Lung (tissue), 12 donors: Measurements from ENCODE around the gene HMG20B. TPM values are rescaled to one million over a fixed set of nuclear protein-coding genes. Genes with fewer than 3 reads are reported as not detected.
A peak's percentile ranks its signal among the peaks of the same experiment; 100 is the strongest.

ENCODE experiments used
- ATAC-seq: fragments of 200-7000 bp; cut with Tn5 transposase; one replicate; pipeline ENCODE4 v1.9.1; 2020; ENCODE audit warnings: moderate number of reproducible peaks; ENCODE audit not compliant: insufficient read depth, low FRiP score
- DNase-seq, 3 donors: peaks; one replicate each; pipeline ENCODE4 v3.0.0-alpha.2; 2013 to 2017
- H3K27ac ChIP-seq, 2 donors: one replicate each; pipeline ENCODE4 v1.5.1; 2013; ENCODE audit warnings: mild to moderate bottlenecking in 2 of 2, moderate library complexity in 2 of 2, control low read depth in 1 of 2, inconsistent platforms in 1 of 2, low read depth in 1 of 2, low read length in 1 of 2
- H3K27me3 ChIP-seq, 3 donors: one replicate each; pipeline ENCODE4 v1.5.1; 2013; ENCODE audit warnings: low read length in 2 of 3; ENCODE audit not compliant: control insufficient read depth in 3 of 3, insufficient read depth in 3 of 3
- H3K36me3 ChIP-seq, 4 donors: one replicate each; pipeline ENCODE4 v1.5.1; 2013; ENCODE audit warnings: low read length in 4 of 4, mild to moderate bottlenecking in 1 of 4, moderate library complexity in 1 of 4; ENCODE audit not compliant: control insufficient read depth in 4 of 4, insufficient read depth in 4 of 4
- H3K4me1 ChIP-seq, 5 donors: one replicate each; pipeline ENCODE4 v1.5.1; 2013; ENCODE audit warnings: low read length in 5 of 5, mild to moderate bottlenecking in 2 of 5, moderate library complexity in 1 of 5; ENCODE audit not compliant: control insufficient read depth in 5 of 5, insufficient read depth in 5 of 5
- H3K4me3 ChIP-seq: one replicate; pipeline ENCODE4 v1.5.1; 2013; ENCODE audit warnings: mild to moderate bottlenecking, control low read depth, moderate library complexity
- H3K9ac ChIP-seq, 2 donors: one replicate each; pipeline ENCODE4 v1.5.1; 2013; ENCODE audit warnings: low read length in 2 of 2, control low read depth in 1 of 2; ENCODE audit not compliant: insufficient read depth in 1 of 2
- H3K9me3 ChIP-seq, 4 donors: one replicate each; pipeline ENCODE4 v1.5.1; 2013; ENCODE audit warnings: low read length in 3 of 4, mild to moderate bottlenecking in 1 of 4, moderate library complexity in 1 of 4; ENCODE audit not compliant: control insufficient read depth in 4 of 4, insufficient read depth in 3 of 4
- WGBS, 2 donors: extraction: QIAGEN DNeasy Blood & Tissue Kit; methylation state at CpG; one replicate each; pipeline ENCODE4 v1.1.7; 2013; 5-methylcytosine and 5-hydroxymethylcytosine counted together
- polyA plus RNA-seq, 2 donors: library from polyadenylated mRNA; stranded (reverse); fragments of 200-250 nt; gene quantifications; one replicate each; pipeline ENCODE4 v1.2.1, GENCODE V29; 2013
- total RNA-seq, 2 donors: library from RNA; depleted of rRNA in 1 of 2; stranded (reverse); fragments of >200 nt in 1 of 2; gene quantifications; one replicate each; pipeline ENCODE4 v1.2.1, GENCODE V29; 2014 to 2021
- TF ChIP-seq, protein P1 (sequence below): IDR thresholded peaks from 2 replicates; pipeline ENCODE4 v1.5.1; 2012; ENCODE audit warnings: mild to moderate bottlenecking; ENCODE audit errors: control extremely low read depth, extremely low read depth
- donor health status: control.
- donor health status: control.
- donor health status: Bipolar disorder and iron deficiency.
- donor health status: healthy.
- donor health status: DM: yes; HTN: yes; CAD: no.

The HMG20B gene
- total and polyA plus RNA-seq, 4 donors, result 51.1 to 93.4 (median 75.8) TPM

DNA sequence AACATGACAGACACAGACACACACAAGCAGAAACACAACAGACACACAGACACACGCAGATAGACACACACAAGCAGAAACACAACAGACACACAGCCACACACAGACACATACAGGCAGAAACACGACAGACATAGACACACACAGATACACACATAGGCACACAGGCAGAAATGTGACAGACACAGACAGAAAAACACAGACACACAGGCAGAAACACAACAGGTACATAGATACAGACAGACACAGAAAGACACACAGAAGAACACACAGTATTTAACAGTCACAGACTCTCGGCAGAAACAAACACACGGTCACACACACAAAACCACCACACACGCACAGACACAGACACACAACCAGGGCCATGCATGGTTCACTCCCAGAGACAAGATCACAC, 33.0 kb downstream of the HMG20B start:
- no peak for DNase-seq
- 44 to 48% methylated on average over 5 of the region's 5 CpGs for WGBS, 2 donors
- Histone ChIP-seq H3K4me3 (peak overlapping the region; percentile 23), H3K27me3 (peaks cover 0 to 15% (median 0%) of the 10 kb centered on the region in 3 donors), H3K9me3 (no peaks in the 10 kb centered on the region), H3K4me1 (peaks cover 0 to 40% (median 11%) of the 10 kb centered on the region in 5 donors), H3K27ac (no peak overlapping the region), H3K36me3 (peaks cover 0 to 5% (median 0%) of the 10 kb centered on the region in 4 donors), H3K9ac (peak overlapping the region in 1 of 2 donors; percentile 40)
- TF ChIP-seq, protein P1, sequence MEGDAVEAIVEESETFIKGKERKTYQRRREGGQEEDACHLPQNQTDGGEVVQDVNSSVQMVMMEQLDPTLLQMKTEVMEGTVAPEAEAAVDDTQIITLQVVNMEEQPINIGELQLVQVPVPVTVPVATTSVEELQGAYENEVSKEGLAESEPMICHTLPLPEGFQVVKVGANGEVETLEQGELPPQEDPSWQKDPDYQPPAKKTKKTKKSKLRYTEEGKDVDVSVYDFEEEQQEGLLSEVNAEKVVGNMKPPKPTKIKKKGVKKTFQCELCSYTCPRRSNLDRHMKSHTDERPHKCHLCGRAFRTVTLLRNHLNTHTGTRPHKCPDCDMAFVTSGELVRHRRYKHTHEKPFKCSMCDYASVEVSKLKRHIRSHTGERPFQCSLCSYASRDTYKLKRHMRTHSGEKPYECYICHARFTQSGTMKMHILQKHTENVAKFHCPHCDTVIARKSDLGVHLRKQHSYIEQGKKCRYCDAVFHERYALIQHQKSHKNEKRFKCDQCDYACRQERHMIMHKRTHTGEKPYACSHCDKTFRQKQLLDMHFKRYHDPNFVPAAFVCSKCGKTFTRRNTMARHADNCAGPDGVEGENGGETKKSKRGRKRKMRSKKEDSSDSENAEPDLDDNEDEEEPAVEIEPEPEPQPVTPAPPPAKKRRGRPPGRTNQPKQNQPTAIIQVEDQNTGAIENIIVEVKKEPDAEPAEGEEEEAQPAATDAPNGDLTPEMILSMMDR, result no peak
- no peak for ATAC-seq

DNA sequence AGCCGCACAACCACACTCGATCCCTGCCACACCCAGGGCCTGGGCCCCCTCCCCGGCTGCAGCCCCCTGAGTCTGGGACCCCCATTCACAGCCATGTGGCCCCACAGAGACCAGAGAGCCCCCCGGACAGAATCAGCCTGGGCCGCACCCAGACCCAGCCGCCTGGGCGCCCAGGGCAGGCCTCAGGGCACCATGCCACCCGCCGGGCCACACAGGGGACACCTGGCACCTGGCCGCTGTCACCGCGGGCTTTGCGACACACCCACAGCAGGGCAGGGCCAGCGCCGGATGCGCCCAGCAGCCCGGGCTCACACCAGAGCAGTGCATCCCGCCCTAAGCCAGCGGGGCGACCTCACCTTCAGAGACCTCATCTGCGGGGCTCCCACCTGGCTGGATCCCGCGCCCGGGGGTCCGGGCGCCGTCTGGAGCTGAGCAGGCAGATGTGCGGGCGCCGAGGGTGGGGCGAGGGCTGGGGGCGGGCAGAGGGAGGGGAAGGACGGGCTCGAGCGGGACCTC, 33.5 kb downstream of the HMG20B start:
- TF ChIP-seq, protein P1, result no peak
- Histone ChIP-seq H3K27ac (peak overlapping the region; percentile 81 to 84), H3K9me3 (no peaks in the 10 kb centered on the region), H3K4me1 (peaks cover 0 to 40% (median 11%) of the 10 kb centered on the region in 5 donors), H3K9ac (peak overlapping the region in 1 of 2 donors; percentile 40), H3K27me3 (peaks cover 0 to 15% (median 0%) of the 10 kb centered on the region in 3 donors), H3K36me3 (peaks cover 0 to 9% (median 2%) of the 10 kb centered on the region in 4 donors), H3K4me3 (peak overlapping the region; percentile 46)
- 5% methylated on average over 30 to 35 of the region's 35 CpGs for WGBS, 2 donors
- DNase-seq, result no peak
- no peak for ATAC-seq

DNA sequence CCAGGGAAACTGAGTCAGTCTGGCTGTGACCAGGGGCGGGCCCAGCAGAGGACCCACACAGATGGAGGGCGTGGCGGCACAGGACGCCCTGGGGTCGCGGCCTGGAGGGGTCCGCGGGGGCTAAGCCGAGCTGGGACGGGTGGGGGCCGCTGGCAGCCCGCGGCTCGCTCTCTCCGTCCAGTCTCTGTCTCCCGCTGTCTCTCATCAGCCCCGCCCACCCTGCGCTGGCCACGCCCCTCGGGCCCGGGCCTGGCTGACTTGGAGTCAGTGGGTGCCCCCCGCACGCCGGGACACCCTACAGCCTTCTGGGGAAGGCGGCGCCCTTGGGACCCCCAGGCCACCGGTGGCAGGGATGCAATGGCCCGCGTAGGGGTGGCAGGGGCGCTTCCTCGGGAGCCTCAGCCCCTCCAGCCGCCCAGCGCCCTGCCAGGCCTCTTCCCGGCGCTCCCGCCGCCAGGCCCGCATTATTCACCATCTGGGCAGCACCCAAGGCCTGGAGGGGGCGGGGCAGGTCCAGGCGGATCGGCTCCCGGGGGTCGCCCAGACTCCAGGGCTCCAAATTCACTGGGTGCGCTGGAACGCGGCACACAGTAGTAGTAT, 34.0 kb downstream of the HMG20B start, which contains the start of gene TBXA2R:
TBXA2R (minus strand) TSS at position 186 of the 600 bp plus-strand sequence. CDS start 6,241 bp downstream, outside the sequence.
- Histone ChIP-seq H3K36me3 (peaks cover under 1 to 14% (median 4%) of the 10 kb centered on the region in 4 donors), H3K4me3 (peak within 1 kb of the TSS; percentile 46), H3K27ac (peak within 1 kb of the TSS; percentile 81 to 84), H3K27me3 (peaks cover 0 to 15% (median 0%) of the 10 kb centered on the region in 3 donors), H3K9ac (peak within 1 kb of the TSS in 1 of 2 donors; percentile 40), H3K9me3 (peaks cover 0 to 2% (median 0%) of the 10 kb centered on the region in 4 donors), H3K4me1 (peaks cover 0 to 40% (median 11%) of the 10 kb centered on the region in 5 donors)
- ATAC-seq (peak; percentile 30), DNase-seq (peak; percentile 49 to 68 (median 65))
- WGBS, 2 donors, result 2 to 3% methylated on average over 35 to 46 of the region's 46 CpGs
- TF ChIP-seq, protein P1, result no peak
